CD14-positive monocyte (primary cell): ENCODE data around the gene CLBA1. TPM values are rescaled to one million over a fixed set of nuclear protein-coding genes. Genes with fewer than 3 reads are reported as not detected.

Experiments
- DNase-seq, 3 donors: peaks; one replicate each; pipeline ENCODE4 v3.0.0-alpha.2; 2011 to 2022
- H2AFZ ChIP-seq: 2 replicates; pipeline ENCODE4 v1.6.0; 2012; ENCODE audit warnings: mild to moderate bottlenecking, low read depth, low read length, inconsistent platforms; ENCODE audit not compliant: insufficient read depth, poor library complexity, severe bottlenecking
- H3K27ac ChIP-seq, 2 donors: 1 replicate in 1 of 2; 2 replicates in 1 of 2; pipeline ENCODE4 v1.5.1; 2012 to 2013; ENCODE audit warnings: low read length in 2 of 2, control low read depth in 1 of 2, inconsistent platforms in 1 of 2, low read depth in 1 of 2, mild to moderate bottlenecking in 1 of 2
- H3K27me3 ChIP-seq, 2 donors: one replicate each; pipeline versions ENCODE4 v1.6.0 to v1.6.1; 2011 to 2013; ENCODE audit warnings: low read length in 2 of 2; ENCODE audit not compliant: control insufficient read depth in 2 of 2, insufficient read depth in 2 of 2
- H3K36me3 ChIP-seq, 2 donors: replicated peaks in 1 of 2; 1 replicate in 1 of 2; 2 replicates in 1 of 2; pipeline versions ENCODE4 v1.5.1 to v1.6.1; 2012 to 2013; ENCODE audit warnings: low read length in 2 of 2, control low read depth in 1 of 2, inconsistent platforms in 1 of 2, mild to moderate bottlenecking in 1 of 2; ENCODE audit not compliant: insufficient read depth in 2 of 2, control insufficient read depth in 1 of 2
- H3K4me1 ChIP-seq, 2 donors: 1 replicate in 1 of 2; 2 replicates in 1 of 2; pipeline versions ENCODE4 v1.5.1 to v1.6.1; 2012 to 2013; ENCODE audit warnings: low read length in 2 of 2, control low read depth in 1 of 2, inconsistent platforms in 1 of 2, mild to moderate bottlenecking in 1 of 2, moderate library complexity in 1 of 2; ENCODE audit not compliant: insufficient read depth in 2 of 2, control insufficient read depth in 1 of 2
- H3K4me2 ChIP-seq: replicated peaks from 2 replicates; pipeline ENCODE3; 2012; ENCODE audit warnings: low read length, moderate library complexity, mild to moderate bottlenecking; ENCODE audit not compliant: poor library complexity, severe bottlenecking; ENCODE audit errors: extremely low read depth
- H3K4me3 ChIP-seq, 3 experiments: fragments of 200-600 bp in 1 of 3; sonication (generic) in 1 of 3; replicated peaks in 1 of 3; 1 replicate in 2 of 3; 2 replicates in 1 of 3; pipeline ENCODE4 v1.5.1; 2011 to 2013; ENCODE audit warnings: low read length in 3 of 3, mild to moderate bottlenecking in 3 of 3, control low read depth in 2 of 3, low read depth in 2 of 3, inconsistent platforms in 1 of 3, moderate library complexity in 1 of 3
- H3K79me2 ChIP-seq: 2 replicates; pipeline ENCODE4 v1.6.0; 2012; ENCODE audit warnings: mild to moderate bottlenecking, control low read depth, inconsistent platforms, low read length, moderate library complexity; ENCODE audit not compliant: insufficient read depth
- H3K9ac ChIP-seq: 2 replicates; pipeline ENCODE4 v1.6.0; 2017; ENCODE audit warnings: low read length, mild to moderate bottlenecking; ENCODE audit not compliant: insufficient read depth, poor library complexity, severe bottlenecking
- H3K9me3 ChIP-seq, 2 donors: replicated peaks in 1 of 2; 1 replicate in 1 of 2; 2 replicates in 1 of 2; pipeline versions ENCODE4 v1.5.1 to v1.6.1; 2012 to 2013; ENCODE audit warnings: low read length in 2 of 2, control low read depth in 1 of 2; ENCODE audit not compliant: control insufficient read depth in 1 of 2, insufficient read depth in 1 of 2
- H4K20me1 ChIP-seq: 2 replicates; pipeline ENCODE4 v1.6.0; 2012; ENCODE audit warnings: mild to moderate bottlenecking, low read length, control low read depth, moderate library complexity; ENCODE audit not compliant: insufficient read depth
- H3K27ac Mint-ChIP-seq, 7 donors: one replicate each; pipeline ENCODE4 v1.8.0; 2020; ENCODE audit warnings: mild to moderate bottlenecking in 7 of 7, mixed read lengths in 7 of 7, moderate library complexity in 6 of 7, inconsistent platforms in 2 of 7
- H3K27me3 Mint-ChIP-seq, 3 donors: one replicate each; pipeline ENCODE4 v1.8.0; 2021 to 2022; ENCODE audit warnings: low read depth in 3 of 3, mild to moderate bottlenecking in 3 of 3, mixed read lengths in 3 of 3, moderate library complexity in 3 of 3, inconsistent platforms in 1 of 3
- H3K36me3 Mint-ChIP-seq, 2 donors: one replicate each; pipeline ENCODE4 v1.8.0; 2020; ENCODE audit warnings: mixed read lengths in 2 of 2, inconsistent platforms in 1 of 2, mild to moderate bottlenecking in 1 of 2
- H3K4me1 Mint-ChIP-seq: one replicate; pipeline ENCODE4 v1.8.0; 2020; ENCODE audit warnings: mild to moderate bottlenecking, mixed read lengths
- H3K4me3 Mint-ChIP-seq, 2 donors: one replicate each; pipeline ENCODE4 v1.8.0; 2020; ENCODE audit warnings: mild to moderate bottlenecking in 2 of 2, mixed read lengths in 2 of 2, moderate library complexity in 1 of 2
- H3K9me3 Mint-ChIP-seq, 7 donors: one replicate each; pipeline ENCODE4 v1.8.0; 2020 to 2022; ENCODE audit warnings: mixed read lengths in 7 of 7, mild to moderate bottlenecking in 6 of 7, moderate library complexity in 6 of 7, inconsistent platforms in 2 of 7
- WGBS: methylation state at CpG from one replicate; pipeline ENCODE4 v1.1.5; 2013; ENCODE audit warnings: missing lambda C conversion rate; ENCODE audit not compliant: insufficient coverage; 5-methylcytosine and 5-hydroxymethylcytosine counted together
- intact Hi-C, 2 donors: fragments of 100-400 bp; cut with micrococcal nuclease; formaldehyde crosslinking; loops; one replicate each; pipeline versions ENCODE4 v1.15.0 to v1.15.1; 2023
- polyA plus RNA-seq, 3 donors: library from polyadenylated mRNA; depleted of rRNA in 1 of 3; unstranded in 2 of 3; stranded (reverse) in 1 of 3; fragments of 300-500 nt in 2 of 3; fragments of >200 nt in 1 of 3; fragmentation: Illumina TruSeq in 2 of 3; gene quantifications; 1 replicate in 2 of 3; 2 replicates in 1 of 3; pipeline ENCODE4 v1.2.3, GENCODE V29; 2012 to 2021
- TF ChIP-seq, protein P1 (sequence below): fragments of 200-600 bp; IDR thresholded peaks from one replicate; pipeline ENCODE4 v1.8.0; 2022; ENCODE audit warnings: antibody characterized with exemption, mild to moderate bottlenecking

The CLBA1 gene
- polyA plus RNA-seq, 3 donors: 0.62 to 0.76 (median 0.63) TPM

DNA sequence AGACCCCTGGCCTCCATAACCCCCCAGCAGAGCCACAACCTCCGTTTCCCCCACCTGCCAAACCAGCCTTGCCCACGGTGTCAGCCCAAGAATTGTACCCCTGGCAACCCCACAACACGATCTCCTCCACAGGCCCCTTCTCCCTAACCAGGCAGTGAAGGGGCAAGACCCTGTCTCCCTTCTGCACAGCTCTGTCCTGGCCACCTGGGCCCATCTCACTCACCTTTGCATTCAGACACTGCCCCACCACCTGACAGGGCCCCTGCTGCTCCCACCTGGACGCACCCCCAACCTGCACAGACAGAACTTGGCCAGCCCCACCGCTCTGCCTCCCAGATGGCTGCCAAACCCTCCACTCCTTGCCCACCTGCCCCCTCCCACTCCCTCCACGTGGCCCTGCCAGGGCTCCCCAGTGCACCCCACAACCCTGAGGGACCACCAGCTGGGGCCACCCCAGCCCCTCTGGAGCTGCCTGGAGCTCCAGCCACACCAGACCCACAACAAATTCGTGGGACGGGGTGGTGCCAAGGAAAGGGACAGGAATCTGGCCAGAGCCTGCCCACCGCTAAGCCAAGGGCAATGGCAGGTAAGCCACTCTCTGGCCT is 19.2 kb upstream of the CLBA1 start:
- 91% methylated on average over 8 of the region's 9 CpGs for WGBS
- no peaks in the 10 kb centered on the region for H3K36me3 Mint-ChIP-seq
- no peak overlapping the region for H3K27ac ChIP-seq
- peaks cover 0 to 3% (median 0%) of the 10 kb centered on the region in 7 donors for H3K9me3 Mint-ChIP-seq
- H3K9ac ChIP-seq: no peak overlapping the region
- peaks cover 2 to 23% of the 10 kb centered on the region in 2 donors for H3K27me3 ChIP-seq
- TF ChIP-seq, protein P1, sequence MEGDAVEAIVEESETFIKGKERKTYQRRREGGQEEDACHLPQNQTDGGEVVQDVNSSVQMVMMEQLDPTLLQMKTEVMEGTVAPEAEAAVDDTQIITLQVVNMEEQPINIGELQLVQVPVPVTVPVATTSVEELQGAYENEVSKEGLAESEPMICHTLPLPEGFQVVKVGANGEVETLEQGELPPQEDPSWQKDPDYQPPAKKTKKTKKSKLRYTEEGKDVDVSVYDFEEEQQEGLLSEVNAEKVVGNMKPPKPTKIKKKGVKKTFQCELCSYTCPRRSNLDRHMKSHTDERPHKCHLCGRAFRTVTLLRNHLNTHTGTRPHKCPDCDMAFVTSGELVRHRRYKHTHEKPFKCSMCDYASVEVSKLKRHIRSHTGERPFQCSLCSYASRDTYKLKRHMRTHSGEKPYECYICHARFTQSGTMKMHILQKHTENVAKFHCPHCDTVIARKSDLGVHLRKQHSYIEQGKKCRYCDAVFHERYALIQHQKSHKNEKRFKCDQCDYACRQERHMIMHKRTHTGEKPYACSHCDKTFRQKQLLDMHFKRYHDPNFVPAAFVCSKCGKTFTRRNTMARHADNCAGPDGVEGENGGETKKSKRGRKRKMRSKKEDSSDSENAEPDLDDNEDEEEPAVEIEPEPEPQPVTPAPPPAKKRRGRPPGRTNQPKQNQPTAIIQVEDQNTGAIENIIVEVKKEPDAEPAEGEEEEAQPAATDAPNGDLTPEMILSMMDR: no peak
- no peak overlapping the region for H3K4me3 ChIP-seq
- no peak overlapping the region for H3K4me2 ChIP-seq
- H3K36me3 ChIP-seq: no peaks in the 10 kb centered on the region
- peak in 1 of 3 donors; percentile 2 for DNase-seq
- H4K20me1 ChIP-seq: no peaks in the 10 kb centered on the region
- no peaks in the 10 kb centered on the region for H3K9me3 ChIP-seq
- H2AFZ ChIP-seq: no peak overlapping the region
- H3K27me3 Mint-ChIP-seq: peaks cover 19 to 38% (median 29%) of the 10 kb centered on the region in 3 donors
- no peaks in the 10 kb centered on the region for H3K79me2 ChIP-seq
- intact Hi-C loops: no loop called here
- peaks cover 4% of the 10 kb centered on the region for H3K4me1 Mint-ChIP-seq
- H3K4me1 ChIP-seq: no peaks in the 10 kb centered on the region
- no peak overlapping the region for H3K4me3 Mint-ChIP-seq
- H3K27ac Mint-ChIP-seq: peak overlapping the region in 1 of 7 donors; percentile 20

DNA sequence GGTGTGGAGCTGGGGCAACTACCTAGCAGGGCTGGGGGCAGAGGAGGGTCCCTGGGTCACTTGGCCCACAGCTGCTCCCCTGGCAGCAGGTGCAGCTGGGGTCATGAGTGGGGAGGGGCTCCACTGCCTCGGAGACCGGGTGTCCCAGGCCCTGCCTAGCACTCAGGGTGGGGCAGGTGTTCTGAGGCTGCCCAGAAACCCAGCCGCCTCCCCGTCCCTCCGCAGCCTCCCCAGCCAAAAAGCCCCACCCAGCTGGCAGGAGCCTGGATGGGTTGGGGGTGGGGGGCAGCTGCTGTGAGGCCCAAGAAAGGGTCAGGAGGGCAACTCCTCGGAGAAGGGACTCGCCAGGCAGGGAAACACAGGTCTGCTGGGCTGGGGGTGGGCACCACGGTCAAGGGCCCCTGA is 18.6 kb upstream of the CLBA1 start:
- Mint-ChIP-seq H3K4me3 (peak overlapping the region in 1 of 2 donors; percentile 60), H3K9me3 (peaks cover 0 to 3% (median 0%) of the 10 kb centered on the region in 7 donors), H3K4me1 (peaks cover 4% of the 10 kb centered on the region), H3K27ac (no peak overlapping the region), H3K36me3 (no peaks in the 10 kb centered on the region), H3K27me3 (peaks cover 19 to 38% (median 29%) of the 10 kb centered on the region in 3 donors)
- WGBS: 70% methylated on average over 3 of the region's 8 CpGs
- TF ChIP-seq, protein P1: no peak
- Histone ChIP-seq H3K4me2 (no peak overlapping the region), H3K79me2 (no peaks in the 10 kb centered on the region), H3K27me3 (peaks cover 2 to 23% of the 10 kb centered on the region in 2 donors), H3K36me3 (no peaks in the 10 kb centered on the region), H3K9me3 (no peaks in the 10 kb centered on the region), H3K9ac (no peak overlapping the region), H3K4me3 (no peak overlapping the region), H3K27ac (no peak overlapping the region), H4K20me1 (no peaks in the 10 kb centered on the region), H3K4me1 (no peaks in the 10 kb centered on the region), H2AFZ (no peak overlapping the region)
- intact Hi-C loops: no loop called here
- no peak for DNase-seq
